H1 (cell line): ENCODE measurements around the gene RNF13.

Experiments
- ATF2 ChIP-seq: IDR thresholded peaks from 2 replicates; pipeline ENCODE4 v1.6.1; 2012; ENCODE audit warnings: low read length, inconsistent platforms
- CTCF ChIP-seq, 3 experiments: IDR thresholded peaks; 1 replicate in 2 of 3; 2 replicates in 1 of 3; pipeline versions ENCODE4 v1.5.1 to v1.6.1; 2011; ENCODE audit warnings: low read length in 3 of 3, mild to moderate bottlenecking in 3 of 3, inconsistent platforms in 2 of 3, low read depth in 1 of 3, moderate library complexity in 1 of 3; ENCODE audit not compliant: insufficient read depth in 1 of 3; ENCODE audit errors: control extremely low read depth in 1 of 3
- GTF2F1 ChIP-seq: IDR thresholded peaks from 2 replicates; pipeline ENCODE4 v1.6.1; 2012; ENCODE audit warnings: low read depth, low read length, improper control_type of control experiment, borderline replicate concordance
- NRF1 ChIP-seq: IDR thresholded peaks from 2 replicates; pipeline ENCODE4 v1.6.1; 2011; ENCODE audit warnings: mild to moderate bottlenecking, low read depth, low read length, improper control_type of control experiment
- POLR2A ChIP-seq, 2 experiments: IDR thresholded peaks; 1 replicate in 1 of 2; 2 replicates in 1 of 2; pipeline ENCODE4 v1.6.1; 2011; ENCODE audit warnings: low read depth in 2 of 2, low read length in 2 of 2, mild to moderate bottlenecking in 2 of 2; ENCODE audit errors: control extremely low read depth in 1 of 2
- POLR2AphosphoS5 ChIP-seq: IDR thresholded peaks from 2 replicates; pipeline ENCODE4 v1.6.1; 2011; ENCODE audit warnings: low read depth, low read length
- POU5F1 ChIP-seq: IDR thresholded peaks from 2 replicates; pipeline ENCODE4 v1.6.1; 2011; ENCODE audit warnings: low read depth, mild to moderate bottlenecking, low read length, moderate library complexity
- RAD21 ChIP-seq, 2 experiments: IDR thresholded peaks in 1 of 2; conservative IDR thresholded peaks in 1 of 2; 2 replicates each; pipeline ENCODE4 v1.6.1; 2011; ENCODE audit warnings: low read depth in 2 of 2, low read length in 2 of 2, improper control_type of control experiment in 1 of 2, inconsistent platforms in 1 of 2, mild to moderate bottlenecking in 1 of 2, moderate library complexity in 1 of 2
- SIRT6 ChIP-seq: IDR thresholded peaks from one replicate; pipeline ENCODE4 v1.7.1; 2012; ENCODE audit warnings: low read length, inconsistent platforms
- SP1 ChIP-seq: IDR thresholded peaks from 2 replicates; pipeline ENCODE4 v1.6.1; 2011; ENCODE audit warnings: low read depth, low read length
- SP2 ChIP-seq: IDR thresholded peaks from 2 replicates; pipeline ENCODE4 v1.6.1; 2012; ENCODE audit warnings: mild to moderate bottlenecking, low read length, inconsistent platforms
- TAF1 ChIP-seq: IDR thresholded peaks from 2 replicates; pipeline ENCODE4 v1.6.1; 2011; ENCODE audit warnings: mild to moderate bottlenecking, low read depth, low read length
- YY1 ChIP-seq: IDR thresholded peaks from 2 replicates; pipeline ENCODE4 v1.6.1; 2011; ENCODE audit warnings: low read depth, mild to moderate bottlenecking, low read length
- ZNF274 ChIP-seq: IDR thresholded peaks from 2 replicates; pipeline ENCODE4 v1.7.0; 2012; ENCODE audit warnings: low read length, borderline replicate concordance; ENCODE audit errors: extremely low read depth

- TF ChIP-seq POU5F1 (no peak), POLR2AphosphoS5 (no peak), CTCF (IDR thresholded peaks at IDR 0.05; ENCODE audit: control extremely low read depth in 1 of 3, insufficient read depth in 1 of 3, low read depth in 1 of 3, low read length in 3 of 3) (no peak), GTF2F1 (no peak), SP1 (no peak), TAF1 (no peak), POLR2A (IDR thresholded peaks at IDR 0.05; ENCODE audit: control extremely low read depth in 1 of 2, low read depth in 2 of 2, low read length in 2 of 2) (no peak), NRF1 (no peak), SIRT6 (no peak), ZNF274 (no peak), RAD21 (IDR thresholded peaks at IDR 0.05 in 1 of 2, conservative IDR thresholded peaks at IDR 0.05 in 1 of 2; ENCODE audit: low read depth in 2 of 2, low read length in 2 of 2) (no peak), ATF2 (no peak), YY1 (no peak), SP2 (no peak)
Observed at GRCh38 chr3:149815321-149815720, 2.3 kb downstream of the RNF13 start.
